Upper lobe of left lung (tissue), 4 donors: ENCODE measurements around the gene GCNA.

Experiments
- CTCF ChIP-seq, 6 experiments: fragments of 450-650 bp in 4 of 6; fragments of 200-600 bp in 2 of 6; sonication (generic) in 2 of 6; IDR thresholded peaks; one replicate each; pipeline ENCODE4 v1.5.1; 2016 to 2019; ENCODE audit warnings: antibody characterized with exemption in 6 of 6
- EP300 ChIP-seq, 4 donors: sonication (generic); formaldehyde crosslinking; IDR thresholded peaks; one replicate each; pipeline ENCODE4 v1.5.1; 2017; ENCODE audit warnings: antibody characterized with exemption in 4 of 4, control low read depth in 2 of 4
- POLR2A ChIP-seq, 4 donors: fragments of 450-650 bp; IDR thresholded peaks; one replicate each; pipeline ENCODE4 v1.5.1; 2016 to 2017; ENCODE audit warnings: antibody characterized with exemption in 4 of 4, mild to moderate bottlenecking in 2 of 4
- POLR2AphosphoS5 ChIP-seq, 2 donors: sonication (generic); formaldehyde crosslinking; IDR thresholded peaks; one replicate each; pipeline ENCODE4 v1.5.1; 2017; ENCODE audit warnings: antibody characterized with exemption in 2 of 2

GRCh38 chrX:71604141-71604540, 25.9 kb downstream of the GCNA start:
- TF ChIP-seq EP300 (IDR thresholded peaks at IDR 0.05) = no peak
- TF ChIP-seq CTCF (IDR thresholded peaks at IDR 0.05) = no peak
- TF ChIP-seq POLR2A (IDR thresholded peaks at IDR 0.05) = no peak
- no peak for TF ChIP-seq POLR2AphosphoS5 (IDR thresholded peaks at IDR 0.05)
